ENCODE measurements around the gene MEF2C.
"Not testable (repeated sequence)": the region's sequence is repeated elsewhere in the genome, so short reads cannot be mapped to it uniquely, and the experiment has no call there.

Gene MEF2C

GRCh38 chr5:88860501-88860900, 22.5 kb downstream of the MEF2C start:
- DNase-seq: no peak

- DNase-seq: no peak
Observed at GRCh38 chr5:88858392-88858791, 24.6 kb downstream of the MEF2C start.

- DNase-seq: not testable (repeated sequence)
Observed at GRCh38 chr5:88856381-88856780, 26.6 kb downstream of the MEF2C start.

- no peak for DNase-seq
Observed at GRCh38 chr5:88854769-88855168, 28.2 kb downstream of the MEF2C start.

- no peak for DNase-seq
Observed at GRCh38 chr5:88847420-88847819, 35.6 kb downstream of the MEF2C start.

GRCh38 chr5:88846434-88846833, 36.5 kb downstream of the MEF2C start:
- DNase-seq: no peak

GRCh38 chr5:88845081-88845697, 37.8 kb downstream of the MEF2C start:
- DNase-seq: no peak

- no peak for DNase-seq
Observed at GRCh38 chr5:88842784-88843183, 40.2 kb downstream of the MEF2C start.

- no peak for DNase-seq
Observed at GRCh38 chr5:88841212-88841611, 41.8 kb downstream of the MEF2C start.

GRCh38 chr5:88840495-88840894, 42.5 kb downstream of the MEF2C start:
- no peak for DNase-seq

- no peak for DNase-seq
Observed at GRCh38 chr5:88839238-88839637, 43.7 kb downstream of the MEF2C start.

- DNase-seq: no peak
Observed at GRCh38 chr5:88838500-88838899, 44.5 kb downstream of the MEF2C start.

- no peak for DNase-seq
Observed at GRCh38 chr5:88837817-88838216, 45.2 kb downstream of the MEF2C start.

GRCh38 chr5:88837222-88837621, 45.8 kb downstream of the MEF2C start:
- no peak for DNase-seq

GRCh38 chr5:88836195-88836838, 46.7 kb downstream of the MEF2C start:
- no peak for DNase-seq

GRCh38 chr5:88834499-88834898, 48.5 kb downstream of the MEF2C start:
- DNase-seq: no peak

GRCh38 chr5:88834131-88834462, 48.9 kb downstream of the MEF2C start:
- DNase-seq: no peak

- no peak for DNase-seq
Observed at GRCh38 chr5:88833371-88834130, 49.4 kb downstream of the MEF2C start.

GRCh38 chr5:88831816-88832215, 51.2 kb downstream of the MEF2C start:
- DNase-seq: no peak

- no peak for DNase-seq
Observed at GRCh38 chr5:88830567-88830966, 52.4 kb downstream of the MEF2C start.

GRCh38 chr5:88829775-88830174, 53.2 kb downstream of the MEF2C start:
- DNase-seq: no peak

GRCh38 chr5:88829054-88829453, 53.9 kb downstream of the MEF2C start:
- no peak for DNase-seq

GRCh38 chr5:88827997-88828396, 55.0 kb downstream of the MEF2C start:
- DNase-seq: no peak
